ENCODE data around the gene KCNT1.

Gene KCNT1

GRCh38 chr9:135745686-135746324 is 43.8 kb downstream of the KCNT1 start:
- DNase-seq (ENCODE audit: low read depth in 2 of 2) = no peak

- no peak for DNase-seq (ENCODE audit: low read depth in 2 of 2)
Observed at GRCh38 chr9:135746565-135746964, 44.6 kb downstream of the KCNT1 start.

GRCh38 chr9:135747311-135747710 is 45.3 kb downstream of the KCNT1 start:
- no peak for DNase-seq (ENCODE audit: low read depth in 2 of 2)

GRCh38 chr9:135748676-135749075 is 46.7 kb downstream of the KCNT1 start:
- DNase-seq (ENCODE audit: low read depth in 2 of 2) = no peak

- DNase-seq (ENCODE audit: low read depth in 2 of 2) = no peak
Observed at GRCh38 chr9:135749171-135750045, 47.4 kb downstream of the KCNT1 start.

GRCh38 chr9:135750786-135751185 is 48.8 kb downstream of the KCNT1 start:
- no peak for DNase-seq (ENCODE audit: low read depth in 2 of 2)

GRCh38 chr9:135751501-135751900 is 49.5 kb downstream of the KCNT1 start:
- DNase-seq (ENCODE audit: low read depth in 2 of 2) = no peak

GRCh38 chr9:135752281-135753204 is 50.6 kb downstream of the KCNT1 start:
- DNase-seq (ENCODE audit: low read depth in 2 of 2) = no peak

GRCh38 chr9:135753391-135754105 is 51.6 kb downstream of the KCNT1 start:
- DNase-seq (ENCODE audit: low read depth in 2 of 2) = no peak

GRCh38 chr9:135756576-135756975 is 54.6 kb downstream of the KCNT1 start:
- no peak for DNase-seq (ENCODE audit: low read depth in 2 of 2)

- no peak for DNase-seq (ENCODE audit: low read depth in 2 of 2)
Observed at GRCh38 chr9:135757356-135757755, 55.4 kb downstream of the KCNT1 start.

GRCh38 chr9:135758056-135758455 is 56.1 kb downstream of the KCNT1 start:
- DNase-seq (ENCODE audit: low read depth in 2 of 2) = no peak

GRCh38 chr9:135758870-135759269 is 56.9 kb downstream of the KCNT1 start:
- no peak for DNase-seq (ENCODE audit: low read depth in 2 of 2)

- no peak for DNase-seq (ENCODE audit: low read depth in 2 of 2)
Observed at GRCh38 chr9:135759676-135760300, 57.8 kb downstream of the KCNT1 start.

- no peak for DNase-seq (ENCODE audit: low read depth in 2 of 2)
Observed at GRCh38 chr9:135760465-135760864, 58.5 kb downstream of the KCNT1 start.

- DNase-seq (ENCODE audit: low read depth in 2 of 2) = no peak
Observed at GRCh38 chr9:135761150-135761844, 59.3 kb downstream of the KCNT1 start.

GRCh38 chr9:135761845-135762168 is 59.8 kb downstream of the KCNT1 start:
- DNase-seq (ENCODE audit: low read depth in 2 of 2) = no peak

GRCh38 chr9:135762921-135763320 is 60.9 kb downstream of the KCNT1 start:
- no peak for DNase-seq (ENCODE audit: low read depth in 2 of 2)

- DNase-seq (ENCODE audit: low read depth in 2 of 2) = no peak
Observed at GRCh38 chr9:135763716-135764446, 61.9 kb downstream of the KCNT1 start.

- no peak for DNase-seq (ENCODE audit: low read depth in 2 of 2)
Observed at GRCh38 chr9:135764731-135765130, 62.7 kb downstream of the KCNT1 start.

Data from stimulated activated CD8-positive, alpha-beta memory T cell treated with anti-CD3 and anti-CD28 coated beads, Interleukin-2, amount 100 ng/mL, for 48 hours (primary cell).